K562 (cell line): Measurements from ENCODE around the gene BHLHE40. TPM values are rescaled to one million over a fixed set of nuclear protein-coding genes. Genes with fewer than 3 reads are reported as not detected.

Experiments
- CUX1 ChIP-seq: fragments of 200-800 bp; sonication (Bioruptor generic); IDR thresholded peaks from 2 replicates; pipeline ENCODE4 v1.6.1; 2016; ENCODE audit warnings: missing genetic modification characterization, missing compliant biosample characterization
- ELF2 ChIP-seq: fragments of 250-450 bp; sonication (Bioruptor Pico); IDR thresholded peaks from 2 replicates; pipeline ENCODE4 v1.5.0; 2021; ENCODE audit warnings: mild to moderate bottlenecking
- HOXB6 ChIP-seq: fragments of 250-450 bp; sonication (Bioruptor Pico); IDR thresholded peaks from 2 replicates; pipeline ENCODE4 v1.5.1; 2022; ENCODE audit warnings: mild to moderate bottlenecking, borderline replicate concordance
- KDM5B ChIP-seq: fragments of 200-600 bp; sonication (generic); IDR thresholded peaks from 2 replicates; pipeline ENCODE4 v1.6.1; 2012; ENCODE audit warnings: low read depth, mild to moderate bottlenecking, moderate library complexity, low read length, control low read depth, inconsistent platforms; ENCODE audit not compliant: insufficient replicate concordance
- PRMT5 ChIP-seq: sonication (generic); formaldehyde crosslinking; IDR thresholded peaks from 2 replicates; pipeline ENCODE4 v1.5.0; 2020; ENCODE audit warnings: missing genetic modification reagents
- SMAD1 ChIP-seq: fragments of 150-350 bp; IDR thresholded peaks from 2 replicates; pipeline ENCODE4 v1.6.1; 2014; ENCODE audit warnings: low read length, low read depth; ENCODE audit not compliant: partially characterized antibody
- ZNF133 ChIP-seq: fragments of 250-450 bp; sonication (Bioruptor Pico); IDR thresholded peaks from 2 replicates; pipeline ENCODE4 v1.4.0; 2020; ENCODE audit warnings: mild to moderate bottlenecking
- ZNF197 ChIP-seq: fragments of 200-800 bp; sonication (Bioruptor generic); IDR thresholded peaks from 2 replicates; pipeline ENCODE4 v1.6.1; 2016; ENCODE audit warnings: low read depth, missing genetic modification characterization, missing compliant biosample characterization
- polyA plus RNA-seq, 8 experiments: library from polyadenylated mRNA; depleted of rRNA in 4 of 8; stranded (reverse) in 5 of 8; unstranded in 3 of 8; fragments of >200 nt; fragmentation: Nextera tagmentation in 2 of 8; fragmentation: Illumina TruSeq in 1 of 8; extraction: Ambion mirVana in 2 of 8; extraction: Trizol in 1 of 8; gene quantifications; 2 replicates each; pipeline versions ENCODE4 v1.2.1 to v1.2.3, GENCODE V29; 2011 to 2014; ENCODE audit warnings: inconsistent platforms in 1 of 8, missing spikeins in 1 of 8
- total RNA-seq, 7 experiments: library from RNA; depleted of rRNA in 6 of 7; stranded (reverse); fragments of >200 nt in 6 of 7; fragmentation: Illumina TruSeq in 2 of 7; extraction: Trizol in 2 of 7; gene quantifications; 2 replicates each; pipeline versions ENCODE4 v1.2.1 to v1.2.3, GENCODE V29; 2011 to 2021; ENCODE audit warnings: low replicate concordance in 1 of 7
- TF ChIP-seq, protein P1 (sequence below): IDR thresholded peaks from 2 replicates; pipeline ENCODE4 v1.6.1; 2011; ENCODE audit not compliant: insufficient read length; ENCODE audit errors: extremely low read depth
- TF ChIP-seq, protein P2 (sequence below): fragments of 450-650 bp; IDR thresholded peaks from 2 replicates; pipeline ENCODE4 v1.6.1; 2016; ENCODE audit warnings: borderline replicate concordance

BHLHE40 gene
- total and polyA plus RNA-seq, 9 of the 15 experiments (the other 6 are each of a cell fraction or from before 2014, with no cell fraction given), result 12.0 to 83.9 (median 31.4) TPM

DNA sequence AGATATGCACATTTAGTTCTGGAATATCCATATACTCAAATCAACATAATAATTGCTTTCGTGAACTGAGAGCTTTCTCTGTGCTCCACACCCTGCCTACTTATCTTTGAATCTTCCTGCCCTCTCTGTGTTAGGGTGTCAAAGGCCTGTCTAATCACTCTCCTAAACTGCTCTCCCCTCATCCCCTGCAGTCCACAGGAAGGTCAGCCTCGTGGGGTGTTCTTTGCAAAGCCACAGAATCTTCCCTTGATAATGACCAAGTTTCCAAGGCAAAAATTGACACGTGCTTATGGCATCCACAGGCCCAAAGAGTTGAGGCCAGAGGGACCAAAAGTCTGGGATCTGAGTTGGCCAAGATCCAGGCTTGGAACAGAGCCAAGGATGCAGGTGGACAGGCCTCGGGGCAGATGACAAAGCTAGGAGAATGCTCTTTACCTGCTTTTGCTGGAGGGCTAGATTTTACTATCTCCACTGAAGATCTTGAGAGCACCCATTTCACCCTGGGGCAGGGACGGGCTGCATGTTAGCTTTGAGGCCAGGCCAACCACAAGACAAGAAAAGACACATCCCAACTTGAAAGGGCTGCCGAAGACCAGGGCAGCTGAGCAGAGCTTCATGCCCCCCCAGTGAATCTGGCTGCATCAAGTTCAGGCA, 20.4 kb downstream of the BHLHE40 start (continued):
- TF ChIP-seq CUX1 (CRISPR knock-in tag) (no peak), KDM5B (no peak), ZNF197 (CRISPR knock-in tag) (no peak), HOXB6 (CRISPR knock-in tag) (no peak), PRMT5 (CRISPR knock-in tag) (no peak), ELF2 (no peak), SMAD1 (peak; percentile 76), ZNF133 (CRISPR knock-in tag) (no peak)
- TF ChIP-seq, protein P1, sequence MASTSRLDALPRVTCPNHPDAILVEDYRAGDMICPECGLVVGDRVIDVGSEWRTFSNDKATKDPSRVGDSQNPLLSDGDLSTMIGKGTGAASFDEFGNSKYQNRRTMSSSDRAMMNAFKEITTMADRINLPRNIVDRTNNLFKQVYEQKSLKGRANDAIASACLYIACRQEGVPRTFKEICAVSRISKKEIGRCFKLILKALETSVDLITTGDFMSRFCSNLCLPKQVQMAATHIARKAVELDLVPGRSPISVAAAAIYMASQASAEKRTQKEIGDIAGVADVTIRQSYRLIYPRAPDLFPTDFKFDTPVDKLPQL, result no peak
- TF ChIP-seq, protein P2, sequence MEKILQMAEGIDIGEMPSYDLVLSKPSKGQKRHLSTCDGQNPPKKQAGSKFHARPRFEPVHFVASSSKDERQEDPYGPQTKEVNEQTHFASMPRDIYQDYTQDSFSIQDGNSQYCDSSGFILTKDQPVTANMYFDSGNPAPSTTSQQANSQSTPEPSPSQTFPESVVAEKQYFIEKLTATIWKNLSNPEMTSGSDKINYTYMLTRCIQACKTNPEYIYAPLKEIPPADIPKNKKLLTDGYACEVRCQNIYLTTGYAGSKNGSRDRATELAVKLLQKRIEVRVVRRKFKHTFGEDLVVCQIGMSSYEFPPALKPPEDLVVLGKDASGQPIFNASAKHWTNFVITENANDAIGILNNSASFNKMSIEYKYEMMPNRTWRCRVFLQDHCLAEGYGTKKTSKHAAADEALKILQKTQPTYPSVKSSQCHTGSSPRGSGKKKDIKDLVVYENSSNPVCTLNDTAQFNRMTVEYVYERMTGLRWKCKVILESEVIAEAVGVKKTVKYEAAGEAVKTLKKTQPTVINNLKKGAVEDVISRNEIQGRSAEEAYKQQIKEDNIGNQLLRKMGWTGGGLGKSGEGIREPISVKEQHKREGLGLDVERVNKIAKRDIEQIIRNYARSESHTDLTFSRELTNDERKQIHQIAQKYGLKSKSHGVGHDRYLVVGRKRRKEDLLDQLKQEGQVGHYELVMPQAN, result no peak
